AG08395 (cell line): ENCODE results near the gene RORC.
"Not testable (repeated sequence)": the region's sequence is repeated elsewhere in the genome, so short reads cannot be mapped to it uniquely, and the experiment has no call there.

Experiments used
- DNase-seq: peaks from one replicate; pipeline ENCODE4 v3.0.0; 2012; ENCODE audit warnings: mixed read lengths, low spot score

RORC gene

GRCh38 chr1:151831605-151832004 is at the start of gene RORC:
RORC (minus strand) TSS chr1:151831802; CDS start chr1:151831764, 38 bp downstream.
- DNase-seq: no peak

- DNase-seq: no peak
Measured at GRCh38 chr1:151875419-151876097, 44.0 kb upstream of the RORC start.

GRCh38 chr1:151872776-151873175 is 41.2 kb upstream of the RORC start:
- not testable (repeated sequence) for DNase-seq

- no peak for DNase-seq
Measured at GRCh38 chr1:151871284-151872030, 39.9 kb upstream of the RORC start.

GRCh38 chr1:151868486-151868885 is 36.9 kb upstream of the RORC start:
- DNase-seq: no peak

- DNase-seq: no peak
Measured at GRCh38 chr1:151867765-151868411, 36.3 kb upstream of the RORC start.

- DNase-seq: no peak
Measured at GRCh38 chr1:151867321-151867720, 35.7 kb upstream of the RORC start.

- DNase-seq: no peak
Measured at GRCh38 chr1:151864411-151864810, 32.8 kb upstream of the RORC start.

GRCh38 chr1:151862604-151863003 is 31.0 kb upstream of the RORC start:
- no peak for DNase-seq

- no peak for DNase-seq
Measured at GRCh38 chr1:151860504-151861187, 29.0 kb upstream of the RORC start.

GRCh38 chr1:151859891-151860293 is 28.3 kb upstream of the RORC start:
- no peak for DNase-seq

- no peak for DNase-seq
Measured at GRCh38 chr1:151858886-151859665, 27.5 kb upstream of the RORC start.

- DNase-seq: no peak
Measured at GRCh38 chr1:151858030-151858746, 26.6 kb upstream of the RORC start.

GRCh38 chr1:151855933-151856332 is 24.3 kb upstream of the RORC start:
- DNase-seq: no peak

GRCh38 chr1:151855516-151855915 is 23.9 kb upstream of the RORC start:
- DNase-seq: not testable (repeated sequence)

- DNase-seq: no peak
Measured at GRCh38 chr1:151854658-151855057, 23.1 kb upstream of the RORC start.

GRCh38 chr1:151853411-151853943 is 21.9 kb upstream of the RORC start, which contains the start of gene THEM5:
THEM5 (minus strand) TSS chr1:151853712; CDS start chr1:151853565, 147 bp downstream.
- no peak for DNase-seq

- no peak for DNase-seq
Measured at GRCh38 chr1:151852733-151853132, 21.1 kb upstream of the RORC start.

- no peak for DNase-seq
Measured at GRCh38 chr1:151851886-151852285, 20.3 kb upstream of the RORC start.

GRCh38 chr1:151849871-151850270 is 18.3 kb upstream of the RORC start:
- DNase-seq: no peak

GRCh38 chr1:151849126-151849525 is 17.5 kb upstream of the RORC start:
- no peak for DNase-seq
